GM21576 (cell line): ENCODE data around the gene FBLN2.
"Not testable (repeated sequence)": the region's sequence is repeated elsewhere in the genome, so short reads cannot be mapped to it uniquely, and the experiment has no call there.

Source experiments
- ATAC-seq: cut with Tn5 transposase; IDR thresholded peaks from one replicate; pipeline ENCODE4 v1.9.1; 2021; ENCODE audit warnings: mild to moderate bottlenecking, moderate library complexity; ENCODE audit not compliant: unreplicated experiment

Gene FBLN2

GRCh38 chr3:13513051-13513912, 35.6 kb upstream of the FBLN2 start:
- ATAC-seq, result no peak

GRCh38 chr3:13513913-13514517, 34.9 kb upstream of the FBLN2 start:
- ATAC-seq, result no peak

- ATAC-seq, result no peak
Measured at GRCh38 chr3:13514639-13515435, 34.1 kb upstream of the FBLN2 start.

DNA sequence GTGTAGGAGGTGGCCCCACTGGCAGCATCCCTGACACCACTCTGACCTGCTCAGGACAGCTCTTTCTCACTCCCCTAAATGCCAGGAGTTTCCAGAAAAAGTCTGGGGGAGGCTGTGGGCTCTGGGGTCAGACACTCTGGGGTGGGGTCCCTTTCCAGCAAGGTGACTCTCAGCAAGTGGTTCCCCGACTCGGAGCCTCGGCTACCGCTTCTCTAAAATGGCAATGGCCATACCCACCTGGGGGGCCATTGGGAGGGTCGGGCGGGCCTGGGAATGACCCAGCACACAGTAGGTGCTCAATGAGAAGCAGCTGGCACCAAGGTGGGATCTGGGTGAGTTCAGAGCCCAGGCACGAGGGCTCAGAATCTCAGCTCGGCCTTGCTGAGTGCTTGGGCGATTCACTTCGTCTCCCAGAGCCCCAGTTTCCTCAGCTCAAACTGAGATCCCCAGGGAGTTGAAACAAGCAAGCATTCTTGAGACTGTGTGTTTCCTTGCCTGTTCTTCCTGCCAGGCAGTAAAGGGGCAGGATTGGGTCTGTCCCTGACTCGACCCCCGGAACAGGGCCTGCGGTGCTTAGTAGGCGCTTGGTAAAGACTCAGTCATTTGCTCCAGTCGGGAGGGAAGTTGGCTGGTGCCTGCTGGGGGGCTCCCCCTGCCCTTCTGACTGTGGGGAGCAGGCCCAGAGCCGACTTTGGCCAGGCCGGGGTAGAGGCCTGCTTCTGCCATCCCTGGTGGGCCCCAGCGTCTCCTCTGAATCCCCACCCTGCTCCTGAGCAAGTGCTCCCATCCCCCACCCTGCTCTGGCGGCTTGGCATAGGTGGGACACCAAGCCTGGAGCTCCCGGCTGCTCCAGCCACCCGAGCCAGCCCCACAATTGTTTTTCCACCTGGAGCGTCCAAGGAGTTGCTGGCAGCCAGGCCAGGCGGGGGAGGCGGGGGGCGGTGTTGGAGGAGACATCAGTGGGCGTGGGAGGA, 32.9 kb upstream of the FBLN2 start:
- ATAC-seq, result no peak

DNA sequence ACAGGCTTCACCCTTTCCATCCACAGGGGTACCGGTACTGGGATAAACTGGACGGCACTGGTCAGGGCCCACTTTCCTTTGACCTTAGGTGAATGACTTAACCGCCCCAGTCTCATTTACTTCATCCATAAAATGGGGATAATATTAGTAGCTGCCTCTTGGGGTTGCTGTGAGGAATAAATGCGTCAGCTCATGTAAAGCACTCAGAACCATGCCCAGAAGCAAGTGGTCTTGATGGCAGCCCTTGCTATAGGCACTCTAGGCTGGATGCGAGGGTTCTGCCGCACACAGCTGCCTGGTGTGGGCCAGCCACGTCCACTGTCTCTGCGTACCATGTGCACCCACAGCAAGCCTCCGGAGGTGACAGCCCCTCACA, 32.2 kb upstream of the FBLN2 start:
- ATAC-seq, result no peak

DNA sequence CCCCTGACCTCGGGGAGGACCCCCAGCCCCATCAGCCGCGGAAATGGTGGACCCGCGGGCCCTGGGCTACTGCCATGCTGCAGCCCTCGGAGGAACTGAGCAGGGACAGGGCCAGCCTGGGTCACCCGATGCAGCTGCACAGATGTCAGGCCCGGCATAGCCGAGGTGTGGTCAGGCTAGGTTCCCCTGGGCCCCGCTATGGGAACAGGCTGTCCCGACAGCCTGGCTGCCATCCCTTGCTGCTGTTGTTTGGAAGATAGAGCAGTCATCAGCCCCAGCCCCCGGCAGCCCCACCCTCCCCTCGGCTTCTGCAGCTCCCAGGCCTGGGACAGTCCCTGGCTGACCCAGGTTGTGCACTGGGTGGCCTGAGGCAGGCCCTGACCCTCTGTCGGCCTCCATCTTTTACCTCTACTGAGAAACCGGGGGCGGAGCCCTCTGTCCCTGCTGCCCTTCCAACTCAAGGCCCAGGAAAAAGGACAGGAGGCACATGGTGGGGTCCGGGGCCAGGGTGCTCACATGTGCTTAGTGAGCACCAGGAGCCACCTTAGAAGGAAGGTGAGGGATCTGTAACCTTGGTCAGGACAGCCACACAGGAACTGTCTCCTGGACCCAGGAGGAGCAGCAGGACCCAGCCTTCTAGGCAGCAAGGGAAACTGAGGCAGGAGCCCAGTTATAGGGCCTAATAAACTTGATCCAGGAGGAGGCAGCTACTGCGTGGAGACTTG, 31.5 kb upstream of the FBLN2 start:
- ATAC-seq, result no peak

- no peak for ATAC-seq
Measured at GRCh38 chr3:13518516-13518953, 30.4 kb upstream of the FBLN2 start.

GRCh38 chr3:13519006-13519791, 29.7 kb upstream of the FBLN2 start:
- no peak for ATAC-seq

GRCh38 chr3:13520326-13520880, 28.5 kb upstream of the FBLN2 start:
- no peak for ATAC-seq

DNA sequence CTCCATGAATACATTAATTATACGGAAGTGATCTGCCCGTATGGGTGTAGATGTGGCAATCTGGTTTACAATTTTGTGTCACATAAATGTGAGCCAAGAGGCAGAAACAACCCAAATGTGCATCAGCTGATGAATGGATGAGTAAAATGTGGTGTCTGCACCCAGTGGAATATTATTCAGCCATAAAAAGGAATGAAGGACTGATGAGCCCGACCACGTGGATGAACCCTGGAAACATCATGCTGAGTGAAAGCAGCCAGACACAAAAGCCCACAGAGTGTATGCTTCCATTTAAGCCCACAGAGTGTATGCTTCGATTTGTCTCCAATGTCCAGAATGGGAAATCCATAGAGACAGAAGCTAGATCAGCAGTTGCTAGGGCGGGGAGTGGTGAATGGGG, 27.6 kb upstream of the FBLN2 start:
- ATAC-seq, result no peak

DNA sequence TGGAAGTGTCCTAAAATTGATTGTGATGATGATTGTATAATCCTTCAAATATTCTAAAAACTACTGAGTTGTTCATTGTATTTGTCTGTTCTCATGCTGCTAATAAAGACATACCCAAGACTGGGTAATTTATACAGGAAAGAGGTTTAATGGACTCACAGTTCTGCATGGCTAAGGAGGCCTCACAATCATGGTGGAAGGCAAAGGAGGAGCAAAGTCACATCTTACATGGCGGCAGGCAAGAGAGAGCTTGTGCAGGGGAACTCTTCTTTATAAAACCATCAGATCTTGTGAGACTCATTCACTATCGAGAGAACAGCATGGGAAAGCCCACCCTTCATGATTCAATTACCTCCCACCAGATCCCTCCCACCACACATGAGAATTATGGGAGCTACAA, 27.2 kb upstream of the FBLN2 start:
- not testable (repeated sequence) for ATAC-seq

- ATAC-seq, result no peak
Measured at GRCh38 chr3:13522236-13522635, 26.7 kb upstream of the FBLN2 start.

GRCh38 chr3:13524979-13525669, 23.8 kb upstream of the FBLN2 start:
- no peak for ATAC-seq

- ATAC-seq, result no peak
Measured at GRCh38 chr3:13525827-13526625, 22.9 kb upstream of the FBLN2 start.

- ATAC-seq, result no peak
Measured at GRCh38 chr3:13526626-13526949, 22.3 kb upstream of the FBLN2 start.

GRCh38 chr3:13528217-13528867, 20.6 kb upstream of the FBLN2 start:
- ATAC-seq, result no peak
